AG04449 (cell line): ENCODE results near the gene CMPK1.

Experiments
- CTCF ChIA-PET: fragments of 350-600 bp; formaldehyde crosslinking; extraction: SDS; loops from one replicate; lab custom pipeline; 2021; ENCODE audit warnings: antibody characterized with exemption; lab: Yijun Ruan, JAX
- POLR2A ChIA-PET: fragments of 400-600, 350-600 bp; formaldehyde crosslinking; extraction: SDS; loops from one replicate; lab custom pipeline; 2020; ENCODE audit warnings: antibody characterized with exemption, inconsistent platforms; lab: Yijun Ruan, JAX
- DNase-seq: peaks from one replicate; pipeline ENCODE4 v3.0.0-alpha.2; 2010; ENCODE audit warnings: low read depth, low spot score
- H3K4me3 ChIP-seq: 2 replicates; pipeline ENCODE4 v1.5.1; 2011; ENCODE audit warnings: low read depth, mild to moderate bottlenecking, control low read depth, low read length
- TF ChIP-seq, protein P1 (sequence below): IDR thresholded peaks from one replicate; pipeline ENCODE4 v1.5.1; 2011; ENCODE audit warnings: mild to moderate bottlenecking, moderate library complexity, low read length, control low read depth, inconsistent platforms; ENCODE audit not compliant: insufficient read depth; ENCODE audit errors: missing control alignments

The CMPK1 gene

DNA sequence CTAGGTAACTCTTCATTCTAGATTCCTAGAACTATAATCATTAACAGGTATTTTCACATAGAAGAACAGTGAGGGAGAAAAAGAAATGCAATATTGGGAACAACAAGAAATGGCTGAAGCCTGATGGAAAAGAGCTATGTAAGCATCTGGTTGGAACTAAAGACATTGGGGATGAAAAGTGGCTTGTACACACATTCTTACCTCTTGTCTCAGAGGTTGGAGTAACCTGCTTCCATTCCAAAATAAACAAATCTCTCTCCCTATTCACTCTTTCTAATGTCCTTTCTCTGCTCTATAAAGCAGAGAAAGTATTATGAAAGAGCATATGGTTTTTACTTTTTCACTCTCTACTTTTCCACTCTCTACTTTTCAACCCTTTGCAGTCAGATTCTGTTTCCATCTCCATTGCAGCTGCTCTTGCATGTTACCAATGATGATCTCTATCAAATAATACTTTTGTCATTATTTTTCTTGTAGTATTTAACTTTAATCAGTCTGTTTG is 37.5 kb downstream of the CMPK1 start:
- ChIA-PET CTCF (interaction anchor here (1.1 to 2.9 kb wide), 3 partner anchors 18 to 66 kb away, joined by 3 to 20 read pairs (median 3); no protein-coding TSS in a partner anchor), POLR2A (no interaction called here)
- DNase-seq = no peak
- TF ChIP-seq, protein P1, sequence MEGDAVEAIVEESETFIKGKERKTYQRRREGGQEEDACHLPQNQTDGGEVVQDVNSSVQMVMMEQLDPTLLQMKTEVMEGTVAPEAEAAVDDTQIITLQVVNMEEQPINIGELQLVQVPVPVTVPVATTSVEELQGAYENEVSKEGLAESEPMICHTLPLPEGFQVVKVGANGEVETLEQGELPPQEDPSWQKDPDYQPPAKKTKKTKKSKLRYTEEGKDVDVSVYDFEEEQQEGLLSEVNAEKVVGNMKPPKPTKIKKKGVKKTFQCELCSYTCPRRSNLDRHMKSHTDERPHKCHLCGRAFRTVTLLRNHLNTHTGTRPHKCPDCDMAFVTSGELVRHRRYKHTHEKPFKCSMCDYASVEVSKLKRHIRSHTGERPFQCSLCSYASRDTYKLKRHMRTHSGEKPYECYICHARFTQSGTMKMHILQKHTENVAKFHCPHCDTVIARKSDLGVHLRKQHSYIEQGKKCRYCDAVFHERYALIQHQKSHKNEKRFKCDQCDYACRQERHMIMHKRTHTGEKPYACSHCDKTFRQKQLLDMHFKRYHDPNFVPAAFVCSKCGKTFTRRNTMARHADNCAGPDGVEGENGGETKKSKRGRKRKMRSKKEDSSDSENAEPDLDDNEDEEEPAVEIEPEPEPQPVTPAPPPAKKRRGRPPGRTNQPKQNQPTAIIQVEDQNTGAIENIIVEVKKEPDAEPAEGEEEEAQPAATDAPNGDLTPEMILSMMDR = no peak
- H3K4me3 ChIP-seq = no peak overlapping the region

DNA sequence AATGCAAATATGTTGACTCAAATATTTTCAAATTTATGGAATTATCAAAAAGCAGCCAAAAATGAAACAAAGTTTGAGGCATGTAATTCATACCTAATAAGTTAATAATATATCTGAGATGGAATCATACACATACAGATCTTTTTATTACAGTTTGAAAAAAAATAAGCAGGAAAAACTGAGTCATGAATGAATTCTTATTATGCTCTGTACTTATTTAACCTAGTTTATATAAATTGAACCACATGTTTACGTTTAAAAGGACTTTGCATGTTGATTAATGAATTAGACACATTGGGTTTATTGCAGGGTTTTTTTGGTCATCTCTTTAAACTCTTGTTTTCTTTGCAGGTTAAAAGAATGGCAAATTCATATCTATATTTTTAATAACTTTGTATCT is 40.9 kb downstream of the CMPK1 start:
- CTCF ChIA-PET = interaction anchor here (1.1 kb wide), 1 partner anchor 182 kb away, joined by 3 read pairs; no protein-coding TSS in a partner anchor

DNA sequence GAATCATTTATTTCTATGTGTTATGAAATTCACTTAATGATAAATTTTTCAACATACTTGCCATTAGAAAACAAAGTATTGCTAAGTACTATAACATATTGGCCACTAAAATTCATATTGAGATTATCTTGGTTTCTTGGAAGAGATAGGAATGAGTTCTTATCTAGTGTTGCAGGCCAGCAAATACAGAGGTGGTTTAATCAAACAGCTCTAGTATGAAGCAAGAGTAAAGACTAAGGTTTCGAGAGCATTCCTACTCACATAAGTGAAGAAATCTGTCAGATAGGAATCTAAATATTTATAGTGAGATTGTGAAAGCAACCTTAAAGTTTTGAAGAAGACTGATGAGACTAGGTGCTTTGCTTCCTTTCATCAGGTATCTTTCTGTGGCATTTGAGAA is 44.6 kb downstream of the CMPK1 start:
- TF ChIP-seq, protein P1 = no peak
- ChIA-PET CTCF (interaction anchor here (3.4 kb wide), 1 partner anchor 11 kb away, joined by 19 read pairs; no protein-coding TSS in a partner anchor), POLR2A (no interaction called here)
- H3K4me3 ChIP-seq = no peak overlapping the region
- no peak for DNase-seq

More for the DNA sequence above, 40.9 kb downstream of the CMPK1 start:
- TF ChIP-seq, protein P1 = no peak
- POLR2A ChIA-PET = no interaction called here
- no peak for DNase-seq
- no peak overlapping the region for H3K4me3 ChIP-seq

DNA sequence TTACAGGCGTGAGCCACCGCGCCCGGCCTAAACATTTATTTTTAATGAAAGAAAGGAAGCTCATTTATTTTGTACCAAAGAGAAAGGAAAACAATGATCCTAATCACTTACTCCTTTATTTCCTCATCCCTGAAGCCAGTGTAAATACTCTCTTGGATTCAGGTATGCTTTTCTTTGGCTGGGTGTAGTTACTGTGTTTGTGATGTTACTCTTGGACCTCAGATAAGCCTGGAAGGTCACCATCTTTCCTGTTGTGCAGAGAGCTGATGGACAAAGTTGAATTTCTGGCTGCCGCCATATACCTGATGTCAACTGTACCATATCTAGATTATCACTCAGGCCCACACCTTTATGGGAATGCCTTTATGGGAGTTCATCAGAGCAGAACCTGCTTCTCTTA is 47.1 kb downstream of the CMPK1 start:
- no peak for DNase-seq
- H3K4me3 ChIP-seq = no peak overlapping the region
- POLR2A ChIA-PET = no interaction called here
- CTCF ChIA-PET = interaction anchor here (0.7 to 19.0 kb wide), 6 partner anchors 9 to 345 kb away, joined by 3 to 535 read pairs (median 4); partner anchors contain the start of gene FOXD2
- TF ChIP-seq, protein P1 = no peak

DNA sequence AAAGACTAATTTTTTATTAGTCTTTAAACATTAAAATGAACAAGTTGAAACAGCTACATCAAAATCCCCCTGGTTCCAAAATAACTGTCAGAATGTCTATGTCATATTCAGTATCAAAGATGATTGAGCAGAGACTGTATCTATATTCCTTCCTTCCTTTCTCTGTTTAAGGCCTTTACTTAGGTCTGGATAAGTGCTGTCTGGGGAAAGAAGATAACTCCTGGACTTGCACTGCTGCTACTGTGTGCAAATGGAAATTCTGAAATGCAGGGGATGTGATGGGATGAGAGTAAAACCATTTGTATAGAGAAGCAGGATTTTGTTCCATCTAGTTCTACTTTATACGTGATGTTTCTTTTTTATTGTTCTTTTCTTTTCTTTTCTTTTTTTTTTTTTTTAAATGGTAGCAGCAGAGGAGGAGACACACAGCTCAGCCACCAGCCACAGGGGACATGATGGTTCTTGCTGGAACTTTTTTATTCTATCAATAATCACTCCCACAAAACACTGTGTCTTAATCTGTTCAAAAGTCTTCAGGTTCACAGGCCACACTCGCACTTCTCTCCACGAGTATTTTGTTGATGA is 48.9 kb downstream of the CMPK1 start:
- ChIA-PET POLR2A (no interaction called here), CTCF (interaction anchor here (1.1 to 19.0 kb wide), 2 partner anchors 15 to 45 kb away, joined by 3 to 535 read pairs; partner anchors contain the start of gene FOXD2)
- H3K4me3 ChIP-seq = no peak overlapping the region
- DNase-seq = no peak
- TF ChIP-seq, protein P1 = no peak

DNA sequence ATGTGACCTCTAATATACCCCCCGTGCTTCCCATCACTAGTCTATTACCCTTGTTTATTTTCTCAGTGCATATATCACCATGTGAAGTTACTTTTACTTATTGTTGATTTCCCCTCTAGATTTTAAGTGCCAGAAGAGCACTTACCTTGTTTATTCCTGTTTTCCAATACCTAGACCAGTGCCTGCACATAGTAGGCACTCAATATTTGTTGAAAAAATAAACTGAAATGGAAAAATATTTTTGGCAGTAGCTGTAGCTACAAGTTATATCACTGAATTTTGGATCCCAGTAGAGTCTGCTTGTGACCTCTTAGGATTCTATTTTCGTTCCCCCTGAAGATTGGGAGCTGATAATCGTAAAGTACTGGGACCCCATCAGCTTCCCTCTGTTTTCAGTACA is 50.5 kb downstream of the CMPK1 start:
- CTCF ChIA-PET = interaction anchor here (1.2 to 19.0 kb wide), 4 partner anchors 43 to 342 kb away, joined by 3 to 535 read pairs (median 6); partner anchors contain the start of gene FOXD2
- POLR2A ChIA-PET = no interaction called here
- no peak overlapping the region for H3K4me3 ChIP-seq
- TF ChIP-seq, protein P1 = no peak
- DNase-seq = no peak
